GM23248 (cell line): ENCODE results near the gene CFTR.

Experiments used
- EZH2 ChIP-seq: fragments of 200-600 bp; sonication (generic); IDR thresholded peaks from 2 replicates; pipeline ENCODE4 v1.6.1; 2018; ENCODE audit warnings: antibody characterized with exemption, mild to moderate bottlenecking; ENCODE audit not compliant: insufficient read depth, poor library complexity, severe bottlenecking
- EZH2phosphoT487 ChIP-seq: fragments of 200-600 bp; sonication (generic); IDR thresholded peaks from 2 replicates; pipeline ENCODE4 v1.6.1; 2018; ENCODE audit warnings: antibody characterized with exemption, moderate library complexity, mild to moderate bottlenecking, low read depth; ENCODE audit not compliant: insufficient read depth

- TF ChIP-seq EZH2 (no peak), EZH2phosphoT487 (no peak)
Measured at GRCh38 chr7:117685795-117686194, 206.0 kb downstream of the CFTR start.
